Smooth muscle cell (in vitro differentiated cells): Measurements from ENCODE around the gene TMEM151B. TPM values are rescaled to one million over a fixed set of nuclear protein-coding genes. Genes with fewer than 3 reads are reported as not detected.

ENCODE experiments used
- DNase-seq: peaks from one replicate; lab custom pipeline; 2025; ENCODE audit not compliant: unreplicated experiment; lab: John Stamatoyannopoulos, UW
- H2AFZ ChIP-seq: fragments of 200-600 bp; sonication (generic); 2 replicates; pipeline ENCODE4 v1.6.0; 2016; ENCODE audit warnings: antibody characterized with exemption, low read depth, mild to moderate bottlenecking
- H3F3A ChIP-seq: fragments of 200-600 bp; sonication (generic); 2 replicates; pipeline ENCODE4 v1.6.0; 2017; ENCODE audit warnings: antibody characterized with exemption, low read depth
- H3K27ac ChIP-seq: fragments of 200-600 bp; sonication (generic); 2 replicates; pipeline ENCODE4 v1.5.1; 2016; ENCODE audit warnings: low read depth, mild to moderate bottlenecking
- H3K27me3 ChIP-seq: fragments of 200-600 bp; sonication (generic); 2 replicates; pipeline ENCODE4 v1.6.1; 2016; ENCODE audit warnings: low read depth, mild to moderate bottlenecking
- H3K36me3 ChIP-seq: fragments of 200-600 bp; sonication (generic); 2 replicates; pipeline ENCODE4 v1.5.1; 2016; ENCODE audit warnings: low read depth
- H3K4me1 ChIP-seq: fragments of 200-600 bp; sonication (generic); 2 replicates; pipeline ENCODE4 v1.5.1; 2016; ENCODE audit warnings: low read depth
- H3K4me2 ChIP-seq: fragments of 200-600 bp; sonication (generic); 2 replicates; pipeline ENCODE4 v1.6.0; 2016; ENCODE audit warnings: mild to moderate bottlenecking
- H3K4me3 ChIP-seq: fragments of 200-600 bp; sonication (generic); 2 replicates; pipeline ENCODE4 v1.5.1; 2016; ENCODE audit warnings: mild to moderate bottlenecking
- H3K79me2 ChIP-seq: fragments of 200-600 bp; sonication (generic); 2 replicates; pipeline ENCODE4 v1.6.0; 2016; ENCODE audit warnings: low read depth, mild to moderate bottlenecking
- H3K9ac ChIP-seq: fragments of 200-600 bp; sonication (generic); 2 replicates; pipeline ENCODE4 v1.6.0; 2016; ENCODE audit warnings: low read depth
- H3K9me3 ChIP-seq: fragments of 200-600 bp; sonication (generic); replicated peaks from 2 replicates; pipeline ENCODE4 v1.5.1; 2016; ENCODE audit warnings: low read depth
- H4K20me1 ChIP-seq: fragments of 200-600 bp; sonication (generic); 2 replicates; pipeline ENCODE4 v1.6.0; 2016; ENCODE audit warnings: low read depth
- WGBS: methylation state at CpG from one replicate; pipeline ENCODE4 v1.1.7; 2016; ENCODE audit warnings: low lambda C conversion rate; 5-methylcytosine and 5-hydroxymethylcytosine counted together
- polyA plus RNA-seq: library from polyadenylated mRNA; unstranded; fragments of >200 nt; fragmentation: Nextera tagmentation; extraction: Ambion mirVana; gene quantifications from 2 replicates; pipeline ENCODE4 v1.2.1, GENCODE V29; 2016
- total RNA-seq: library from RNA; depleted of rRNA; stranded (reverse); fragments of >200 nt; gene quantifications from 2 replicates; pipeline ENCODE4 v1.2.3, GENCODE V29; 2014
- TF ChIP-seq, protein P1 (sequence below): fragments of 200-600 bp; sonication (generic); IDR thresholded peaks from 2 replicates; pipeline ENCODE4 v1.5.1; 2017; ENCODE audit warnings: borderline replicate concordance, mild to moderate bottlenecking, antibody characterized with exemption; ENCODE audit not compliant: insufficient read depth, poor library complexity, severe bottlenecking

TMEM151B gene
- total and polyA plus RNA-seq, 2 experiments from 2014 or later = not detected

DNA sequence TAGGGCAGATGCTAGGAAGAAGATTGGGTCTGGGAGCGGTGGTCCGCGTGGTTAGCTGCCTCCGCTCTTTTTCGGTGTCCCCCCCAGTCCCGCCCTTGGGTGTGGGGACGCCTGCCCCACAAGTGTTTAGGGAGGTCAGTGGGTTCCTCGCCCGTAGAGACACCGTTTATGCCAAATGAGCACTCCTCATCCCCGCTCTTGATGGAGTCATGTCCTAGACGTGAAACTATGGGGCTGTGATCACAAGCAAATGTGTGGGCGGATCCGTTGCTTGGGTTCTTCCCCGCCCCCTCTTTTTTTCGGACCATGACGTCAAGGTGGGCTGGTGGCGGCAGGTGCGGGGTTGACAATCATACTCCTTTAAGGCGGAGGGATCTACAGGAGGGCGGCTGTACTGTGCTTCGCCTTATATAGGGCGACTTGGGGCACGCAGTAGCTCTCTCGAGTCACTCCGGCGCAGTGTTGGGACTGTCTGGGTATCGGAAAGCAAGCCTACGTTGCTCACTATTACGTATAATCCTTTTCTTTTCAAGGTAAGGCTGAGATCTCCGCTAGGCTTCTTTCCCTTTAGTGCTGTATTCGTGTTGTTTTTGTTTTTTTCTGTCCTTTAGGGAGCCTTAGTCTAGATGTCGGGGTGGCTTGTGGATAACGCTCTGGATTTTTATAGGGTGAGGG lies 23.4 kb upstream of the TMEM151B start, which contains the start of gene HSP90AB1:
Gene HSP90AB1 (plus strand): TSS at position 439 of the 675 bp plus-strand sequence. CDS start 1,529 bp downstream, outside the sequence.
- under 1% methylated on average over 34 of the region's 34 CpGs for WGBS
- Histone ChIP-seq H3K9me3 (no peaks in the 10 kb centered on the region), H3K4me3 (peak within 1 kb of the TSS; percentile 89), H3K79me2 (peaks cover 49% of the 10 kb centered on the region), H3K4me1 (peaks cover 29% of the 10 kb centered on the region), H3K4me2 (peak within 1 kb of the TSS; percentile 93), H3K9ac (peak within 1 kb of the TSS; percentile 93), H3K27me3 (no peaks in the 10 kb centered on the region), H3K27ac (peak within 1 kb of the TSS; percentile 90), H3F3A (peaks cover 30% of the 10 kb centered on the region), H3K36me3 (peaks cover 19% of the 10 kb centered on the region), H4K20me1 (peaks cover 48% of the 10 kb centered on the region), H2AFZ (peak within 1 kb of the TSS; percentile 99)
- TF ChIP-seq, protein P1, sequence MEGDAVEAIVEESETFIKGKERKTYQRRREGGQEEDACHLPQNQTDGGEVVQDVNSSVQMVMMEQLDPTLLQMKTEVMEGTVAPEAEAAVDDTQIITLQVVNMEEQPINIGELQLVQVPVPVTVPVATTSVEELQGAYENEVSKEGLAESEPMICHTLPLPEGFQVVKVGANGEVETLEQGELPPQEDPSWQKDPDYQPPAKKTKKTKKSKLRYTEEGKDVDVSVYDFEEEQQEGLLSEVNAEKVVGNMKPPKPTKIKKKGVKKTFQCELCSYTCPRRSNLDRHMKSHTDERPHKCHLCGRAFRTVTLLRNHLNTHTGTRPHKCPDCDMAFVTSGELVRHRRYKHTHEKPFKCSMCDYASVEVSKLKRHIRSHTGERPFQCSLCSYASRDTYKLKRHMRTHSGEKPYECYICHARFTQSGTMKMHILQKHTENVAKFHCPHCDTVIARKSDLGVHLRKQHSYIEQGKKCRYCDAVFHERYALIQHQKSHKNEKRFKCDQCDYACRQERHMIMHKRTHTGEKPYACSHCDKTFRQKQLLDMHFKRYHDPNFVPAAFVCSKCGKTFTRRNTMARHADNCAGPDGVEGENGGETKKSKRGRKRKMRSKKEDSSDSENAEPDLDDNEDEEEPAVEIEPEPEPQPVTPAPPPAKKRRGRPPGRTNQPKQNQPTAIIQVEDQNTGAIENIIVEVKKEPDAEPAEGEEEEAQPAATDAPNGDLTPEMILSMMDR = no peak
- DNase-seq = peak; percentile 75

DNA sequence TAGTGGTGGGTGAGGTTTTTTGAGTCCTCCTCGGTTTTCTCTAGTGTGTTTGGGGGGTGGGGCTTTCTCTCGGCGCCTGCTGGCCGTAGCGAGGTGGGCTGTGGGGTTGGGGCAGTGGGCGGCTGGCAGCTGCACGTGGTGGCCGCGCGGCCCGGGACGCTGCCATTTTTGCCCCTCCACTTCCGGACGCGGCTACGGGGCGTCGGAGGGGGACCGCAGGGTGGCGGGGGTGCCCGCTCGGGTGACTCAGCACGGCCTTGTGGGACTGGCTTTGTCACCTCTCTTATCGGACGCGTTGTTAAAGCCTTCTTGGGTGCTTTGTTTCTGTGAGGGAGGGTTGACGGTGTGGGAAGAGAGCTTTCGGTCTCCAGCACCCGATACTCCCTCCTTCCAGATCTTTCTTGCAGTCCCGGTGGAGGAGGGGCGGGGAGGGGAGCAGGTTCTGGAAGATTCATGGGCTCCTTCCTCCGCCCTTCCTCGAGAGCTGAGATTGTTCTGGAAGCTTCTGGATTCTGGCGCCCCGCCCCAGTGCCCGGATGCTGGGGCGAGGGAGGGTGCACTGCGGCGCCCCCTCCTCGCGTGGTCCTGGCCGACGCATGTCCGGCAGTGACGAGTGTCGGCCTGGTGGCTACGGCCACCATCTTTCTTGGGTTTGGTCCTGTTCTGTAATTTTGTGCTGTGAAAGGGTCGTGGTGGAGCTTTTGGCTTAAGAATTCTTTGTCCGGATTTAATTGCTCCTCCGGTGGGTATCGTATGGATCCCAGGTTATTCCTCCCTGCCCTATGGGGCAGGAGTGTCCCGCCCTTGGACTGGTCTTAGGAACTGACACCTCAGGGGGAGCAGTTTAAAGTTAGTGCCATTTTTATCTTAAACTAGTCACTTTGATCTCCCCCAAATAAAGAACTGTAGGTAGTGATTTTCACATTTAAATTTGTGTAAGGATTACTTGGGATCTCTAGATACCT lies 22.6 kb upstream of the TMEM151B start:
- Histone ChIP-seq H3K4me1 (peaks cover 29% of the 10 kb centered on the region), H4K20me1 (peaks cover 57% of the 10 kb centered on the region), H2AFZ (no peak overlapping the region), H3K79me2 (peaks cover 56% of the 10 kb centered on the region), H3K4me2 (peak overlapping the region; percentile 93), H3K27me3 (no peaks in the 10 kb centered on the region), H3K27ac (peak overlapping the region; percentile 90), H3K9me3 (no peaks in the 10 kb centered on the region), H3K36me3 (peaks cover 28% of the 10 kb centered on the region), H3K4me3 (peak overlapping the region; percentile 89), H3K9ac (peak overlapping the region; percentile 93), H3F3A (peaks cover 37% of the 10 kb centered on the region)
- peak; percentile 43 for DNase-seq
- TF ChIP-seq, protein P1 = no peak
- WGBS = under 1% methylated on average over 41 of the region's 52 CpGs

DNA sequence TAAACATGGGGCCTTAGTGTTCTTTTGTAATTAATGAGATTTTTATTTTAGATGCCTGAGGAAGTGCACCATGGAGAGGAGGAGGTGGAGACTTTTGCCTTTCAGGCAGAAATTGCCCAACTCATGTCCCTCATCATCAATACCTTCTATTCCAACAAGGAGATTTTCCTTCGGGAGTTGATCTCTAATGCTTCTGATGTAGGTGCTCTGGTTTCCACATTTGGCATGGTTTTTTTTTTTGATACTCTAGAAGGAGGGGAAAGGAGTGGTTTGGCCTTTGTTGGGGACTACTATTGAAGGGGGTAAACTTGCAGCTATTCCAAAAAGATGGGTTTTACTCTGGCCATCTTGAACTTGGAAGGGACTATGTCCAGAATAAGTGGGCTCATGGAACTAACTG lies 21.7 kb upstream of the TMEM151B start:
- Histone ChIP-seq H3K4me3 (peak overlapping the region; percentile 89), H2AFZ (no peak overlapping the region), H3K36me3 (peaks cover 35% of the 10 kb centered on the region), H3K9me3 (no peaks in the 10 kb centered on the region), H3K79me2 (peaks cover 62% of the 10 kb centered on the region), H3F3A (peaks cover 47% of the 10 kb centered on the region), H4K20me1 (peaks cover 66% of the 10 kb centered on the region), H3K9ac (peak overlapping the region; percentile 93), H3K4me2 (peak overlapping the region; percentile 93), H3K27me3 (no peaks in the 10 kb centered on the region), H3K4me1 (peaks cover 29% of the 10 kb centered on the region), H3K27ac (peak overlapping the region; percentile 90)
- no peak for DNase-seq
- TF ChIP-seq, protein P1 = no peak
- 54% methylated on average over 1 of the region's 1 CpG for WGBS
